Right atrium auricular region (tissue), 2 donors: ENCODE results near the gene SKA2. TPM values are rescaled to one million over a fixed set of nuclear protein-coding genes. Genes with fewer than 3 reads are reported as not detected.

Experiments
- DNase-seq: peaks from one replicate; pipeline ENCODE4 v3.0.0-alpha.2; 2019; ENCODE audit warnings: low spot score
- H3K27ac ChIP-seq, 2 donors: fragments of 200-600 bp; sonication (generic); 1 replicate in 1 of 2; 2 replicates in 1 of 2; pipeline ENCODE4 v1.5.1; 2016 to 2019
- H3K27me3 ChIP-seq, 2 donors: fragments of 200-600 bp; sonication (generic); one replicate each; pipeline versions ENCODE4 v1.5.1 to v1.6.0; 2017 to 2019
- H3K36me3 ChIP-seq: fragments of 200-600 bp; sonication (generic); one replicate; pipeline ENCODE4 v1.5.1; 2016
- H3K4me1 ChIP-seq, 2 donors: fragments of 200-600 bp; sonication (generic); one replicate each; pipeline versions ENCODE4 v1.5.1 to v1.6.0; 2017 to 2019
- H3K4me3 ChIP-seq, 2 donors: fragments of 200-600 bp; sonication (generic); 1 replicate in 1 of 2; 2 replicates in 1 of 2; pipeline ENCODE4 v1.5.1; 2017 to 2019; ENCODE audit warnings: mild to moderate bottlenecking in 1 of 2, moderate library complexity in 1 of 2
- H3K9me3 ChIP-seq, 2 donors: fragments of 200-600 bp; sonication (generic); one replicate each; pipeline ENCODE4 v1.5.1; 2019
- total RNA-seq, 2 donors: library from RNA; depleted of rRNA; stranded (reverse); fragments of >200 nt; gene quantifications; one replicate each; pipeline ENCODE4 v1.1.0, GENCODE V29; 2016
- TF ChIP-seq, protein P1 (sequence below), 2 donors: fragments of 200-600 bp; sonication (generic); IDR thresholded peaks; one replicate each; pipeline ENCODE4 v1.5.1; 2019; ENCODE audit warnings: antibody characterized with exemption in 2 of 2

SKA2 gene
- total RNA-seq, 2 donors from 2014 or later = 23.0 to 44.4 TPM

DNA sequence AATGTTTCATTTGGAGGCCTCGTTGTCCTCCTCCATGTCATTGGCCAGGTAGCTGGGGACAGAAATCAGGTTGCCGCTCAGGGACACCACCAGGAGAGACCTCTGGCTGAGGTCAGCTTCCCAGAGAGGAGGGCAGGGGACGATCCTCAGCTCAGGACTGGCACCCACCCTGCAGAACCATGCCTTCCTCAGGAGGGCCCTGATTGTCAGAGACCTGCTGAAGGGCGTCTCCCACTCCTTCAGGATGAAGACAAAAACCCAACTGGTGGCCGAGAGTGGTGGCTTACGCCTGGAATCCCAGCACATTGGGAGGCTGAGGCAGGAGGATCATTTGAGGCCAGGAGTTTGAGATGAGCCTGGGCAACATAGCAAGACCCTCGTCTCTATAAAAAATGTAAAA is 20.1 kb upstream of the SKA2 start:
- Histone ChIP-seq H3K4me1 (no peaks in the 10 kb centered on the region), H3K4me3 (no peak overlapping the region), H3K27me3 (no peaks in the 10 kb centered on the region), H3K27ac (no peak overlapping the region), H3K36me3 (no peaks in the 10 kb centered on the region), H3K9me3 (no peaks in the 10 kb centered on the region)
- TF ChIP-seq, protein P1, sequence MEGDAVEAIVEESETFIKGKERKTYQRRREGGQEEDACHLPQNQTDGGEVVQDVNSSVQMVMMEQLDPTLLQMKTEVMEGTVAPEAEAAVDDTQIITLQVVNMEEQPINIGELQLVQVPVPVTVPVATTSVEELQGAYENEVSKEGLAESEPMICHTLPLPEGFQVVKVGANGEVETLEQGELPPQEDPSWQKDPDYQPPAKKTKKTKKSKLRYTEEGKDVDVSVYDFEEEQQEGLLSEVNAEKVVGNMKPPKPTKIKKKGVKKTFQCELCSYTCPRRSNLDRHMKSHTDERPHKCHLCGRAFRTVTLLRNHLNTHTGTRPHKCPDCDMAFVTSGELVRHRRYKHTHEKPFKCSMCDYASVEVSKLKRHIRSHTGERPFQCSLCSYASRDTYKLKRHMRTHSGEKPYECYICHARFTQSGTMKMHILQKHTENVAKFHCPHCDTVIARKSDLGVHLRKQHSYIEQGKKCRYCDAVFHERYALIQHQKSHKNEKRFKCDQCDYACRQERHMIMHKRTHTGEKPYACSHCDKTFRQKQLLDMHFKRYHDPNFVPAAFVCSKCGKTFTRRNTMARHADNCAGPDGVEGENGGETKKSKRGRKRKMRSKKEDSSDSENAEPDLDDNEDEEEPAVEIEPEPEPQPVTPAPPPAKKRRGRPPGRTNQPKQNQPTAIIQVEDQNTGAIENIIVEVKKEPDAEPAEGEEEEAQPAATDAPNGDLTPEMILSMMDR (IDR thresholded peaks at IDR 0.05) = no peak
- no peak for DNase-seq

- Histone ChIP-seq H3K27me3 (no peaks in the 10 kb centered on the region), H3K4me1 (no peaks in the 10 kb centered on the region), H3K36me3 (no peaks in the 10 kb centered on the region), H3K4me3 (no peak overlapping the region), H3K9me3 (no peaks in the 10 kb centered on the region), H3K27ac (no peak overlapping the region)
- TF ChIP-seq, protein P1 (IDR thresholded peaks at IDR 0.05) = no peak
- no peak for DNase-seq
These were observed 19.7 kb upstream of the SKA2 start for GRCh38 chr17:59174671-59175070.

GRCh38 chr17:59172436-59173004 is 17.5 kb upstream of the SKA2 start:
- Histone ChIP-seq H3K27ac (no peak overlapping the region), H3K9me3 (no peaks in the 10 kb centered on the region), H3K4me3 (no peak overlapping the region), H3K27me3 (no peaks in the 10 kb centered on the region), H3K36me3 (no peaks in the 10 kb centered on the region), H3K4me1 (no peaks in the 10 kb centered on the region)
- TF ChIP-seq, protein P1 (IDR thresholded peaks at IDR 0.05) = no peak
- DNase-seq = no peak

GRCh38 chr17:59167571-59168001 is 12.6 kb upstream of the SKA2 start:
- no peaks in the 10 kb centered on the region for H3K36me3 ChIP-seq
- DNase-seq = no peak
- H3K27ac ChIP-seq = no peak overlapping the region
- no peak overlapping the region for H3K4me3 ChIP-seq
- H3K4me1 ChIP-seq = no peaks in the 10 kb centered on the region
- no peaks in the 10 kb centered on the region for H3K9me3 ChIP-seq
- TF ChIP-seq, protein P1 (IDR thresholded peaks at IDR 0.05) = no peak
- H3K27me3 ChIP-seq = no peaks in the 10 kb centered on the region

GRCh38 chr17:59165933-59166342 is 11.0 kb upstream of the SKA2 start:
- H3K4me3 ChIP-seq = no peak overlapping the region
- H3K27ac ChIP-seq = no peak overlapping the region
- TF ChIP-seq, protein P1 (IDR thresholded peaks at IDR 0.05) = peak in 1 of 2 donors; percentile 59
- no peaks in the 10 kb centered on the region for H3K27me3 ChIP-seq
- no peak for DNase-seq
- H3K36me3 ChIP-seq = no peaks in the 10 kb centered on the region
- H3K4me1 ChIP-seq = no peaks in the 10 kb centered on the region
- no peaks in the 10 kb centered on the region for H3K9me3 ChIP-seq

DNA sequence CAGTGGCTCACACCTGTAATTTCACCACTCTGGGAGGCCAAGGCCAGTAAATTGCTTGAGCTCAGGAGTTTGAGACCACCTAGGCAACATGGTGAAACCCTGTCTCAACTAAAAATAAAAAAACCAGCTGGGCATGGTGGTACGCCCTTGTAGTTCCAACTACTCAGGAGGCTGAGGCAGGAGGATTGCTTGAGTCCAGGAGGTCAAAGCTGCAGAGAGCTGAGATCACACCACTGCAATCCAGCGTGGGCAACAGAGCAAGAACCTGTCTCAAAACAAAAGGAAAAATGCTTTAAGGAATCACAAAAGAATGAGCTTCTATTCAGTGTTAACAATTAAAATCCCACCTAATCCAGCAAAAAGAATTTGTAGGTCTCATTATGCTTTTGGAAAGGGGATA is 6.5 kb upstream of the SKA2 start:
- Histone ChIP-seq H3K27me3 (no peaks in the 10 kb centered on the region), H3K27ac (no peak overlapping the region), H3K4me3 (no peak overlapping the region), H3K36me3 (no peaks in the 10 kb centered on the region), H3K4me1 (no peaks in the 10 kb centered on the region), H3K9me3 (no peaks in the 10 kb centered on the region)
- TF ChIP-seq, protein P1 (IDR thresholded peaks at IDR 0.05) = no peak
- no peak for DNase-seq
